ENCODE measurements around the gene TMEM139. TPM values are rescaled to one million over a fixed set of nuclear protein-coding genes. Genes with fewer than 3 reads are reported as not detected.

Gene TMEM139
- total RNA-seq, 1 experiment from 2014 or later: 2.0 TPM

- in situ Hi-C loops (cut with HindIII; ENCODE audit: low pct_unique_long_range_greater_than_20kb, low sequenced_read_pairs): no loop called here
- H3K27me3 ChIP-seq (ENCODE audit: control insufficient read depth, insufficient read depth, low read length): no peaks in the 10 kb centered on the region
- ChIA-PET CTCF (interaction anchor here (1.0 kb wide), 1 partner anchor 59 kb away, joined by 3 read pairs; no protein-coding TSS in a partner anchor), POLR2A (interaction anchor here (0.6 kb wide), 1 partner anchor 12 kb away, joined by 10 read pairs; the partner anchor contains the start of gene CASP2)
- TF ChIP-seq SIN3A (IDR thresholded peaks at IDR 0.05; ENCODE audit: borderline replicate concordance, insufficient read depth, low read depth, low read length) (no peak), CTCF (IDR thresholded peaks at IDR 0.05) (peak; percentile 84)
- ATAC-seq: peak; percentile 87
- no peak overlapping the region for H3K4me3 ChIP-seq (ENCODE audit: low read depth in 2 of 2, low read length in 2 of 2)
- no peak overlapping the region for H3K27ac ChIP-seq (ENCODE audit: low read length)
- DNase-seq (ENCODE audit: low read depth, low spot score): no peak
- H3K9me3 ChIP-seq (ENCODE audit: control insufficient read depth, insufficient read depth, low read depth, low read length): no peaks in the 10 kb centered on the region
- H3K36me3 ChIP-seq (ENCODE audit: control insufficient read depth, insufficient read depth, low read length): peaks cover 52% of the 10 kb centered on the region
- intact Hi-C loops (cut with micrococcal nuclease; ENCODE audit: unreplicated experiment): no loop called here
- no peaks in the 10 kb centered on the region for H3K4me1 ChIP-seq (ENCODE audit: control insufficient read depth, insufficient read depth, low read length)
- no TSS peak for BruUV-seq (replicated peaks)
Observed at GRCh38 chr7:143299840-143300239, 15.1 kb downstream of the TMEM139 start.

- Histone ChIP-seq H3K9me3 (ENCODE audit: control insufficient read depth, insufficient read depth, low read depth, low read length) (no peaks in the 10 kb centered on the region), H3K36me3 (ENCODE audit: control insufficient read depth, insufficient read depth, low read length) (peaks cover 48% of the 10 kb centered on the region), H3K27me3 (ENCODE audit: control insufficient read depth, insufficient read depth, low read length) (no peaks in the 10 kb centered on the region), H3K4me3 (ENCODE audit: low read depth in 2 of 2, low read length in 2 of 2) (no peak overlapping the region), H3K4me1 (ENCODE audit: control insufficient read depth, insufficient read depth, low read length) (no peaks in the 10 kb centered on the region), H3K27ac (ENCODE audit: low read length) (no peak overlapping the region)
- in situ Hi-C loops (cut with HindIII; ENCODE audit: low pct_unique_long_range_greater_than_20kb, low sequenced_read_pairs): no loop called here
- intact Hi-C loops (cut with micrococcal nuclease; ENCODE audit: unreplicated experiment): no loop called here
- ATAC-seq (no peak), DNase-seq (ENCODE audit: low read depth, low spot score) (no peak)
- no peak for TF ChIP-seq POLR2AphosphoS5 (IDR thresholded peaks at IDR 0.05; ENCODE audit: low read depth, low read length)
- no peak for TF ChIP-seq SIN3A (IDR thresholded peaks at IDR 0.05; ENCODE audit: borderline replicate concordance, insufficient read depth, low read depth, low read length)
- TF ChIP-seq CTCF (IDR thresholded peaks at IDR 0.05): no peak
- TF ChIP-seq TCF7L2 (IDR thresholded peaks at IDR 0.05; ENCODE audit: low read depth, low read length): no peak
- TF ChIP-seq REST (IDR thresholded peaks at IDR 0.05; ENCODE audit: insufficient read depth in 1 of 2, low read depth in 2 of 2, low read length in 1 of 2): no peak
- CTCF ChIA-PET: no interaction called here
- POLR2A ChIA-PET: interaction anchor here (0.5 kb wide), 1 partner anchor 12 kb away, joined by 5 read pairs; no protein-coding TSS in a partner anchor
- TSS peak; percentile 4 for BruUV-seq (replicated peaks)
Observed at GRCh38 chr7:143300959-143301935, 16.5 kb downstream of the TMEM139 start.
